HepG2 (cell line): ENCODE measurements around the gene POLG2. TPM values are rescaled to one million over a fixed set of nuclear protein-coding genes. Genes with fewer than 3 reads are reported as not detected.

Experiments
- ADNP ChIP-seq: sonication (generic); formaldehyde crosslinking; IDR thresholded peaks from 2 replicates; pipeline ENCODE4 v1.4.0; 2020; ENCODE audit warnings: missing genetic modification reagents
- ARID3A ChIP-seq: IDR thresholded peaks from 2 replicates; pipeline ENCODE4 v1.6.1; 2012; ENCODE audit warnings: low read depth, low read length, improper control_type of control experiment
- FOXO1 ChIP-seq: sonication (generic); formaldehyde crosslinking; IDR thresholded peaks from 2 replicates; pipeline ENCODE4 v1.4.0; 2020; ENCODE audit warnings: missing genetic modification reagents
- HDAC1 ChIP-seq: sonication (generic); formaldehyde crosslinking; IDR thresholded peaks from 2 replicates; pipeline ENCODE4 v1.5.1; 2020; ENCODE audit warnings: mild to moderate bottlenecking, missing genetic modification reagents
- KMT2B ChIP-seq: IDR thresholded peaks from 2 replicates; pipeline ENCODE4 v1.6.1; 2016; ENCODE audit warnings: missing genetic modification reagents, missing compliant biosample characterization
- MLLT10 ChIP-seq: sonication (generic); formaldehyde crosslinking; IDR thresholded peaks from 2 replicates; pipeline ENCODE4 v1.4.0; 2020; ENCODE audit warnings: missing genetic modification reagents
- REPIN1 ChIP-seq: sonication (generic); formaldehyde crosslinking; IDR thresholded peaks from 2 replicates; pipeline ENCODE4 v1.8.0; 2022; ENCODE audit warnings: missing genetic modification reagents, low read depth, mild to moderate bottlenecking, borderline replicate concordance
- RFXANK ChIP-seq: IDR thresholded peaks from 2 replicates; pipeline ENCODE4 v1.6.1; 2016
- RORA ChIP-seq: sonication (generic); formaldehyde crosslinking; IDR thresholded peaks from 2 replicates; pipeline ENCODE4 v1.5.0; 2020; ENCODE audit warnings: mild to moderate bottlenecking, missing genetic modification reagents, moderate library complexity
- ZNF101 ChIP-seq: sonication (generic); formaldehyde crosslinking; IDR thresholded peaks from 2 replicates; pipeline ENCODE4 v1.4.0; 2020; ENCODE audit warnings: mild to moderate bottlenecking, low read depth, missing genetic modification reagents, borderline replicate concordance
- ZNF331 ChIP-seq: sonication (generic); formaldehyde crosslinking; IDR thresholded peaks from 2 replicates; pipeline ENCODE4 v1.4.0; 2020; ENCODE audit warnings: missing genetic modification reagents
- ZNF33A ChIP-seq: sonication (generic); formaldehyde crosslinking; IDR thresholded peaks from 2 replicates; pipeline ENCODE4 v1.5.1; 2020; ENCODE audit warnings: missing genetic modification reagents, mild to moderate bottlenecking, moderate library complexity, borderline replicate concordance
- ZNF605 ChIP-seq: sonication (generic); formaldehyde crosslinking; IDR thresholded peaks from 2 replicates; pipeline ENCODE4 v1.8.0; 2022; ENCODE audit warnings: mild to moderate bottlenecking, missing genetic modification reagents
- ZNF749 ChIP-seq: sonication (generic); formaldehyde crosslinking; IDR thresholded peaks from 2 replicates; pipeline ENCODE4 v1.8.0; 2022; ENCODE audit warnings: mild to moderate bottlenecking, missing genetic modification reagents, moderate library complexity, borderline replicate concordance
- polyA plus RNA-seq, 8 experiments: library from polyadenylated mRNA; depleted of rRNA in 3 of 8; stranded (reverse) in 7 of 8; unstranded in 1 of 8; fragments of >200 nt; fragmentation: Illumina TruSeq in 4 of 8; extraction: Trizol in 4 of 8; gene quantifications; 2 replicates each; pipeline versions ENCODE4 v1.2.1 to v1.2.3, GENCODE V29; 2011 to 2016; ENCODE audit warnings: low read depth in 4 of 8, missing spikeins in 1 of 8, mixed read lengths in 1 of 8; ENCODE audit not compliant: insufficient read depth in 1 of 8
- total RNA-seq, 5 experiments: library from RNA; depleted of rRNA; stranded (reverse); fragments of >200 nt; fragmentation: Illumina TruSeq; extraction: Trizol; gene quantifications; 2 replicates each; pipeline ENCODE4 v1.2.3, GENCODE V29; 2016; ENCODE audit warnings: low read depth in 1 of 5
- TF ChIP-seq, protein P1 (sequence below): sonication (generic); formaldehyde crosslinking; IDR thresholded peaks from 2 replicates; pipeline ENCODE4 v1.4.0; 2020; ENCODE audit warnings: missing genetic modification reagents
- TF ChIP-seq, protein P2 (sequence below): sonication (generic); formaldehyde crosslinking; IDR thresholded peaks from 2 replicates; pipeline ENCODE4 v1.4.0; 2020; ENCODE audit warnings: missing genetic modification reagents
- TF ChIP-seq, protein P3 (sequence below): sonication (generic); formaldehyde crosslinking; IDR thresholded peaks from 2 replicates; pipeline ENCODE4 v1.5.1; 2020; ENCODE audit warnings: missing genetic modification reagents, mild to moderate bottlenecking, borderline replicate concordance

The POLG2 gene
- total and polyA plus RNA-seq, 2 of the 13 experiments (the other 11 are each of a cell fraction or from before 2014, with no cell fraction given), result 21.1 to 25.5 TPM

- TF ChIP-seq ARID3A (no peak), KMT2B (CRISPR knock-in tag) (peak; percentile 77), REPIN1 (CRISPR knock-in tag) (no peak), ZNF605 (peak; percentile 99), RFXANK (peak; percentile 78; the same call in 1 of the 2 replicates), HDAC1 (CRISPR knock-in tag) (peak; percentile 89), ADNP (CRISPR knock-in tag) (no peak), ZNF33A (0 out of 2 replicates have a peak, but pooled peaks have one; percentile 51), ZNF101 (CRISPR knock-in tag) (0 out of 2 replicates have a peak, but pooled peaks have one; percentile 30), ZNF331 (CRISPR knock-in tag) (peak; percentile 46), MLLT10 (no peak), FOXO1 (CRISPR knock-in tag) (no peak; the same call in none of the 2 replicates), ZNF749 (peak; percentile 97), RORA (CRISPR knock-in tag) (no peak)
- TF ChIP-seq, protein P1, sequence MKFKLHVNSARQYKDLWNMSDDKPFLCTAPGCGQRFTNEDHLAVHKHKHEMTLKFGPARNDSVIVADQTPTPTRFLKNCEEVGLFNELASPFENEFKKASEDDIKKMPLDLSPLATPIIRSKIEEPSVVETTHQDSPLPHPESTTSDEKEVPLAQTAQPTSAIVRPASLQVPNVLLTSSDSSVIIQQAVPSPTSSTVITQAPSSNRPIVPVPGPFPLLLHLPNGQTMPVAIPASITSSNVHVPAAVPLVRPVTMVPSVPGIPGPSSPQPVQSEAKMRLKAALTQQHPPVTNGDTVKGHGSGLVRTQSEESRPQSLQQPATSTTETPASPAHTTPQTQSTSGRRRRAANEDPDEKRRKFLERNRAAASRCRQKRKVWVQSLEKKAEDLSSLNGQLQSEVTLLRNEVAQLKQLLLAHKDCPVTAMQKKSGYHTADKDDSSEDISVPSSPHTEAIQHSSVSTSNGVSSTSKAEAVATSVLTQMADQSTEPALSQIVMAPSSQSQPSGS (CRISPR knock-in tag), result no peak; the same call in 1 of the 2 replicates
- TF ChIP-seq, protein P2, sequence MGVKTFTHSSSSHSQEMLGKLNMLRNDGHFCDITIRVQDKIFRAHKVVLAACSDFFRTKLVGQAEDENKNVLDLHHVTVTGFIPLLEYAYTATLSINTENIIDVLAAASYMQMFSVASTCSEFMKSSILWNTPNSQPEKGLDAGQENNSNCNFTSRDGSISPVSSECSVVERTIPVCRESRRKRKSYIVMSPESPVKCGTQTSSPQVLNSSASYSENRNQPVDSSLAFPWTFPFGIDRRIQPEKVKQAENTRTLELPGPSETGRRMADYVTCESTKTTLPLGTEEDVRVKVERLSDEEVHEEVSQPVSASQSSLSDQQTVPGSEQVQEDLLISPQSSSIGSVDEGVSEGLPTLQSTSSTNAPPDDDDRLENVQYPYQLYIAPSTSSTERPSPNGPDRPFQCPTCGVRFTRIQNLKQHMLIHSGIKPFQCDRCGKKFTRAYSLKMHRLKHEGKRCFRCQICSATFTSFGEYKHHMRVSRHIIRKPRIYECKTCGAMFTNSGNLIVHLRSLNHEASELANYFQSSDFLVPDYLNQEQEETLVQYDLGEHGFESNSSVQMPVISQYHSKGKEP (CRISPR knock-in tag), result no peak
- TF ChIP-seq, protein P3, sequence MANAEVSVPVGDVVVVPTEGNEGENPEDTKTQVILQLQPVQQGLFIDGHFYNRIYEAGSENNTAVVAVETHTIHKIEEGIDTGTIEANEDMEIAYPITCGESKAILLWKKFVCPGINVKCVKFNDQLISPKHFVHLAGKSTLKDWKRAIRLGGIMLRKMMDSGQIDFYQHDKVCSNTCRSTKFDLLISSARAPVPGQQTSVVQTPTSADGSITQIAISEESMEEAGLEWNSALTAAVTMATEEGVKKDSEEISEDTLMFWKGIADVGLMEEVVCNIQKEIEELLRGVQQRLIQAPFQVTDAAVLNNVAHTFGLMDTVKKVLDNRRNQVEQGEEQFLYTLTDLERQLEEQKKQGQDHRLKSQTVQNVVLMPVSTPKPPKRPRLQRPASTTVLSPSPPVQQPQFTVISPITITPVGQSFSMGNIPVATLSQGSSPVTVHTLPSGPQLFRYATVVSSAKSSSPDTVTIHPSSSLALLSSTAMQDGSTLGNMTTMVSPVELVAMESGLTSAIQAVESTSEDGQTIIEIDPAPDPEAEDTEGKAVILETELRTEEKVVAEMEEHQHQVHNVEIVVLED (CRISPR knock-in tag), result peak; percentile 93
These were observed 9.9 kb upstream of the POLG2 start, which contains the start of gene CEP95 (continued) for GRCh38 chr17:64506576-64507412.
